Tibial nerve (tissue), 4 donors: ENCODE data around the gene PSMD13.

Source experiments
- EP300 ChIP-seq, 2 donors: sonication (generic); formaldehyde crosslinking; IDR thresholded peaks; one replicate each; pipeline ENCODE4 v1.6.1; 2017; ENCODE audit warnings: antibody characterized with exemption in 2 of 2, mild to moderate bottlenecking in 1 of 2
- POLR2A ChIP-seq, 2 donors: fragments of 450-650 bp; IDR thresholded peaks; one replicate each; pipeline ENCODE4 v1.6.1; 2017; ENCODE audit warnings: antibody characterized with exemption in 2 of 2, mild to moderate bottlenecking in 2 of 2, moderate library complexity in 2 of 2
- TF ChIP-seq, protein P1 (sequence below), 5 experiments: fragments of 200-600 bp in 3 of 5; fragments of 450-650 bp in 2 of 5; sonication (generic) in 3 of 5; IDR thresholded peaks; one replicate each; pipeline ENCODE4 v1.5.1; 2016 to 2019; ENCODE audit warnings: antibody characterized with exemption in 5 of 5, mild to moderate bottlenecking in 3 of 5, moderate library complexity in 2 of 5

DNA sequence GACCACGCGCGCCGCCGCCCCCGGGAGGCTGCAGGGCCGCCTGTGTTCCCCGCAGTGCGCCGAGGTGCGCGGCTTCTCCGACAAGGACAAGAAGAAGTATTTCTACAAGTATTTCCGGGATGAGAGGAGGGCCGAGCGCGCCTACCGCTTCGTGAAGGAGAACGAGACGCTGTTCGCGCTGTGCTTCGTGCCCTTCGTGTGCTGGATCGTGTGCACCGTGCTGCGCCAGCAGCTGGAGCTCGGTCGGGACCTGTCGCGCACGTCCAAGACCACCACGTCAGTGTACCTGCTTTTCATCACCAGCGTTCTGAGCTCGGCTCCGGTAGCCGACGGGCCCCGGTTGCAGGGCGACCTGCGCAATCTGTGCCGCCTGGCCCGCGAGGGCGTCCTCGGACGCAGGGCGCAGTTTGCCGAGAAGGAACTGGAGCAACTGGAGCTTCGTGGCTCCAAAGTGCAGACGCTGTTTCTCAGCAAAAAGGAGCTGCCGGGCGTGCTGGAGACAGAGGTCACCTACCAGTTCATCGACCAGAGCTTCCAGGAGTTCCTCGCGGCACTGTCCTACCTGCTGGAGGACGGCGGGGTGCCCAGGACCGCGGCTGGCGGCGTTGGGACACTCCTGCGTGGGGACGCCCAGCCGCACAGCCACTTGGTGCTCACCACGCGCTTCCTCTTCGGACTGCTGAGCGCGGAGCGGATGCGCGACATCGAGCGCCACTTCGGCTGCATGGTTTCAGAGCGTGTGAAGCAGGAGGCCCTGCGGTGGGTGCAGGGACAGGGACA, 44.1 kb downstream of the PSMD13 start:
- TF ChIP-seq, protein P1, sequence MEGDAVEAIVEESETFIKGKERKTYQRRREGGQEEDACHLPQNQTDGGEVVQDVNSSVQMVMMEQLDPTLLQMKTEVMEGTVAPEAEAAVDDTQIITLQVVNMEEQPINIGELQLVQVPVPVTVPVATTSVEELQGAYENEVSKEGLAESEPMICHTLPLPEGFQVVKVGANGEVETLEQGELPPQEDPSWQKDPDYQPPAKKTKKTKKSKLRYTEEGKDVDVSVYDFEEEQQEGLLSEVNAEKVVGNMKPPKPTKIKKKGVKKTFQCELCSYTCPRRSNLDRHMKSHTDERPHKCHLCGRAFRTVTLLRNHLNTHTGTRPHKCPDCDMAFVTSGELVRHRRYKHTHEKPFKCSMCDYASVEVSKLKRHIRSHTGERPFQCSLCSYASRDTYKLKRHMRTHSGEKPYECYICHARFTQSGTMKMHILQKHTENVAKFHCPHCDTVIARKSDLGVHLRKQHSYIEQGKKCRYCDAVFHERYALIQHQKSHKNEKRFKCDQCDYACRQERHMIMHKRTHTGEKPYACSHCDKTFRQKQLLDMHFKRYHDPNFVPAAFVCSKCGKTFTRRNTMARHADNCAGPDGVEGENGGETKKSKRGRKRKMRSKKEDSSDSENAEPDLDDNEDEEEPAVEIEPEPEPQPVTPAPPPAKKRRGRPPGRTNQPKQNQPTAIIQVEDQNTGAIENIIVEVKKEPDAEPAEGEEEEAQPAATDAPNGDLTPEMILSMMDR (IDR thresholded peaks at IDR 0.05) = no peak
- TF ChIP-seq POLR2A (IDR thresholded peaks at IDR 0.05) (no peak), EP300 (IDR thresholded peaks at IDR 0.05) (no peak)
